ENCODE measurements around the gene GLTP. TPM values are rescaled to one million over a fixed set of nuclear protein-coding genes. Genes with fewer than 3 reads are reported as not detected.

Gene GLTP
- total RNA-seq, 4 donors from 2014 or later, result 18.3 to 34.0 (median 22.4) TPM

GRCh38 chr12:109888179-109889020, 8.1 kb upstream of the GLTP start:
- intact Hi-C loops (cut with DNase I; ENCODE audit: low total_unique reads) (loop anchor here (10.0 kb wide), 1 partner anchor 174 kb away; the partner anchor contains the start of gene FAM222A), in situ Hi-C loops (cut with MboI; ENCODE audit: low sequenced_read_pairs in 4 of 4) (no loop called here)
- Histone ChIP-seq H3K9me3 (no peaks in the 10 kb centered on the region), H3K4me3 (no peak overlapping the region), H3K36me3 (no peaks in the 10 kb centered on the region), H3K27ac (peak overlapping the region; percentile 24 to 64 (median 43)), H3K4me1 (no peaks in the 10 kb centered on the region), H3K27me3 (peaks cover 0 to 3% (median 0%) of the 10 kb centered on the region in 3 donors)
- no peak for TF ChIP-seq POLR2A (IDR thresholded peaks at IDR 0.05)
- TF ChIP-seq CTCF (IDR thresholded peaks at IDR 0.05 in 4 of 5, conservative IDR thresholded peaks at IDR 0.05 in 1 of 5), result no peak
- ATAC-seq, result peak; percentile 49 to 60
- no peak for DNase-seq

GRCh38 chr12:109885616-109886015, 5.3 kb upstream of the GLTP start:
- peaks cover 0 to 5% of the 10 kb centered on the region in 2 donors for H3K4me1 ChIP-seq
- no peak overlapping the region for H3K27ac ChIP-seq
- H3K4me3 ChIP-seq, result no peak overlapping the region
- DNase-seq, result no peak
- H3K27me3 ChIP-seq, result no peaks in the 10 kb centered on the region
- TF ChIP-seq POLR2A (IDR thresholded peaks at IDR 0.05) (no peak), CTCF (IDR thresholded peaks at IDR 0.05 in 4 of 5, conservative IDR thresholded peaks at IDR 0.05 in 1 of 5) (no peak)
- H3K9me3 ChIP-seq, result no peaks in the 10 kb centered on the region
- intact Hi-C loops (cut with DNase I; ENCODE audit: low total_unique reads) (loop anchor here (10.0 kb wide), 1 partner anchor 171 kb away; the partner anchor contains the start of gene FAM222A), in situ Hi-C loops (cut with MboI; ENCODE audit: low sequenced_read_pairs in 4 of 4) (no loop called here)
- no peak for ATAC-seq
- no peaks in the 10 kb centered on the region for H3K36me3 ChIP-seq

GRCh38 chr12:109883461-109883860, 3.1 kb upstream of the GLTP start:
- no peak overlapping the region for H3K27ac ChIP-seq
- TF ChIP-seq CTCF (IDR thresholded peaks at IDR 0.05 in 4 of 5, conservative IDR thresholded peaks at IDR 0.05 in 1 of 5) (no peak), POLR2A (IDR thresholded peaks at IDR 0.05) (no peak)
- no peak for ATAC-seq
- no peak for DNase-seq
- no peaks in the 10 kb centered on the region for H3K27me3 ChIP-seq
- intact Hi-C loops (cut with DNase I; ENCODE audit: low total_unique reads), result loop anchor here (2.0 to 10.0 kb wide), 3 partner anchors 36 to 365 kb away; partner anchors contain the start of gene FAM222A
- in situ Hi-C loops (cut with MboI; ENCODE audit: low sequenced_read_pairs in 4 of 4), result no loop called here
- H3K4me3 ChIP-seq, result no peak overlapping the region
- H3K9me3 ChIP-seq, result no peaks in the 10 kb centered on the region
- H3K4me1 ChIP-seq, result peaks cover 12 to 19% of the 10 kb centered on the region in 2 donors
- no peaks in the 10 kb centered on the region for H3K36me3 ChIP-seq

GRCh38 chr12:109881752-109882151, 1.4 kb upstream of the GLTP start:
- in situ Hi-C loops (cut with MboI; ENCODE audit: low sequenced_read_pairs in 4 of 4), result no loop called here
- ATAC-seq (no peak), DNase-seq (no peak)
- intact Hi-C loops (cut with DNase I; ENCODE audit: low total_unique reads), result loop anchor here (2.0 to 10.0 kb wide), 3 partner anchors 34 to 363 kb away; partner anchors contain the start of gene FAM222A
- no peak for TF ChIP-seq POLR2A (IDR thresholded peaks at IDR 0.05)
- TF ChIP-seq CTCF (IDR thresholded peaks at IDR 0.05 in 4 of 5, conservative IDR thresholded peaks at IDR 0.05 in 1 of 5), result no peak
- no peak overlapping the region for H3K4me3 ChIP-seq
- peaks cover 17 to 20% of the 10 kb centered on the region in 2 donors for H3K4me1 ChIP-seq
- H3K9me3 ChIP-seq, result no peaks in the 10 kb centered on the region
- no peaks in the 10 kb centered on the region for H3K36me3 ChIP-seq
- H3K27ac ChIP-seq, result no peak overlapping the region
- H3K27me3 ChIP-seq, result no peaks in the 10 kb centered on the region
